GM23248 (cell line): Measurements from ENCODE around the gene LHFPL2.

Experiments used
- EZH2 ChIP-seq: fragments of 200-600 bp; sonication (generic); IDR thresholded peaks from 2 replicates; pipeline ENCODE4 v1.6.1; 2018; ENCODE audit warnings: antibody characterized with exemption, mild to moderate bottlenecking; ENCODE audit not compliant: insufficient read depth, poor library complexity, severe bottlenecking
- EZH2phosphoT487 ChIP-seq: fragments of 200-600 bp; sonication (generic); IDR thresholded peaks from 2 replicates; pipeline ENCODE4 v1.6.1; 2018; ENCODE audit warnings: antibody characterized with exemption, moderate library complexity, mild to moderate bottlenecking, low read depth; ENCODE audit not compliant: insufficient read depth

GRCh38 chr5:78473751-78474150, 174.8 kb downstream of the LHFPL2 start:
- TF ChIP-seq EZH2 (no peak), EZH2phosphoT487 (no peak)
